Chondrocyte (in vitro differentiated cells): ENCODE data around the gene AOAH. TPM values are rescaled to one million over a fixed set of nuclear protein-coding genes. Genes with fewer than 3 reads are reported as not detected.

Experiments
- DNase-seq: peaks from one replicate; pipeline ENCODE4 v3.0.0; 2021; ENCODE audit warnings: mixed read lengths, low spot score
- H3K27ac Mint-ChIP-seq: one replicate; pipeline ENCODE4 v1.8.0; 2021; ENCODE audit warnings: mild to moderate bottlenecking, moderate library complexity, mixed read lengths; ENCODE audit not compliant: unreplicated experiment
- H3K27me3 Mint-ChIP-seq: 2 replicates; pipeline ENCODE4 v1.8.0; 2021; ENCODE audit warnings: low read depth, mixed read lengths
- H3K36me3 Mint-ChIP-seq: 2 replicates; pipeline ENCODE4 v1.8.0; 2021; ENCODE audit warnings: low read depth, mixed read lengths
- H3K4me1 Mint-ChIP-seq: 2 replicates; pipeline ENCODE4 v1.8.0; 2021; ENCODE audit warnings: low read depth, mild to moderate bottlenecking, mixed read lengths
- H3K4me3 Mint-ChIP-seq: one replicate; pipeline ENCODE4 v1.8.0; 2021; ENCODE audit warnings: mild to moderate bottlenecking, moderate library complexity, mixed read lengths; ENCODE audit not compliant: unreplicated experiment
- H3K9me3 Mint-ChIP-seq: 2 replicates; pipeline ENCODE4 v1.8.0; 2021; ENCODE audit warnings: low read depth, mixed read lengths
- CTCF ChIP-seq: fragments of 200-600 bp; sonication (generic); IDR thresholded peaks from 2 replicates; pipeline ENCODE4 v1.5.0; 2021; ENCODE audit warnings: antibody characterized with exemption, mild to moderate bottlenecking, moderate library complexity
- total RNA-seq: library from RNA; stranded (reverse); gene quantifications from 3 replicates; pipeline ENCODE4 v1.2.1, GENCODE V29; 2021

Gene AOAH
- total RNA-seq, 1 donor from 2014 or later, result not detected

DNA sequence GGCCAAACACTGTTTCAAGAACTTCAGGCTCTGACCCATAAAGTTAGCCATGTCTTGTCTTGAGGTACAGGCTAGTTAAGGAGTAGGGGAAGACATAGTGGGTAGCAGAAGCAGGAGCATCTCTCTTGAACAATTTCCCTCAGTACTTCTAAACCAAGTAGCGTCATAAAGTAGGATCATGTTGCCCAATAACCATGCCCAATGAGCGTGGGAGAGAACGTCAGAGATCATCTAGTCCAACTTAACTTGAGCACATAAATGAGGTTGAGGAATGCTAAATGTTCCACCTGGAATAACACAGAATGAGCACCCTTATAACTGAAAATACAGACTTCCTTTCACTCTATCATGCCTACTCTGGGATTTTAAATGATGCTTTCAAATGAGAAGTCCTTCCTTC, 134.9 kb downstream of the AOAH start:
- no peak for DNase-seq
- Mint-ChIP-seq H3K4me3 (no peak overlapping the region), H3K36me3 (peaks cover 1% of the 10 kb centered on the region), H3K4me1 (no peaks in the 10 kb centered on the region), H3K9me3 (peaks cover 3% of the 10 kb centered on the region), H3K27me3 (peaks cover 26% of the 10 kb centered on the region), H3K27ac (no peak overlapping the region)
- TF ChIP-seq CTCF, result no peak

DNA sequence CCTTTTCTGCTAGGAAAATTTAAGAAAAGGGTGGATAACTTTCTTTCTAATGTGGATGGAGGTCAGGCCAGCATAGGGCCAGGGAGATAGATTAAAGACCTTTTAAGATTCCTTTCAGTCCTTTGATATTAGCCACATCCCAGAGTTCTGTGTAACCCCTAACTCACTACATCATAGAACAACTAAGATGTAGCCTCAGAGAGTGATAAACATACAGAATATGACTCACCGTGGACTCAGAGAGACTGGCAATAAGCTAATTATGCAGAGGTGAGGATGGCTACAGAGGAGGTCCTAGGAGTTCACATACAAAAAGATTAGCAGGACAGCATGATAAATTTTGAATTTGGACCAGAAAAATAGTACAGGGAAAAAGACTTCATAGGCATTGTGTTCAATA, 141.0 kb downstream of the AOAH start:
- Mint-ChIP-seq H3K36me3 (peaks cover 2% of the 10 kb centered on the region), H3K9me3 (peaks cover 22% of the 10 kb centered on the region), H3K27ac (no peak overlapping the region), H3K4me3 (no peak overlapping the region), H3K27me3 (peaks cover 12% of the 10 kb centered on the region), H3K4me1 (no peaks in the 10 kb centered on the region)
- TF ChIP-seq CTCF, result no peak
- DNase-seq, result no peak

- Mint-ChIP-seq H3K9me3 (peaks cover 33% of the 10 kb centered on the region), H3K36me3 (peaks cover 2% of the 10 kb centered on the region), H3K4me3 (no peak overlapping the region), H3K27ac (no peak overlapping the region), H3K27me3 (peaks cover 3% of the 10 kb centered on the region), H3K4me1 (no peaks in the 10 kb centered on the region)
- no peak for DNase-seq
- no peak for TF ChIP-seq CTCF
These were observed 148.5 kb downstream of the AOAH start for GRCh38 chr7:36575832-36576231.

GRCh38 chr7:36573066-36573465, 151.2 kb downstream of the AOAH start:
- peaks cover 14% of the 10 kb centered on the region for H3K9me3 Mint-ChIP-seq
- H3K36me3 Mint-ChIP-seq, result no peaks in the 10 kb centered on the region

DNA sequence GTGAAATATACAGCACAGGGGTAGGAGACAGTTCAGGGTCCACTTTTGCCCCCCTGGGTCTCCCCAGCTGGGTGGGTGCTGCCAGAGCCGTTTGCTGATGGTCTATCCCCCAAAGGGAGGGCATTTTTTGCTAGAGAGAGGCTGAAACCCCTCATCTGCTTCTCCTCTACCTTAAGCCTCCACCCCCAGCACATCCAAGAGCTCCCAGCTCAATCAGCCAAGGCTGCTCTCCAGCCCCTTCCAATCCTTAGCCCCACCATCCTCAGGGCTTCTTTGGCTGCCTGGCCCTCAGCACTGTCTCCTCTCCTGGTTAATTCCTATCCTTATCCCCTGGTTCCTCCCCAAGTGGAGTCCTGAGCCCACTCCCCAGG, 153.1 kb downstream of the AOAH start:
- peaks cover 6% of the 10 kb centered on the region for H3K9me3 Mint-ChIP-seq
- no peak for DNase-seq
- H3K4me1 Mint-ChIP-seq, result no peaks in the 10 kb centered on the region
- no peak overlapping the region for H3K4me3 Mint-ChIP-seq
- no peak overlapping the region for H3K27ac Mint-ChIP-seq
- peaks cover 5% of the 10 kb centered on the region for H3K27me3 Mint-ChIP-seq
- H3K36me3 Mint-ChIP-seq, result no peaks in the 10 kb centered on the region
- no peak for TF ChIP-seq CTCF

More at GRCh38 chr7:36573066-36573465, 151.2 kb downstream of the AOAH start:
- Mint-ChIP-seq H3K4me1 (no peaks in the 10 kb centered on the region), H3K4me3 (no peak overlapping the region), H3K27ac (no peak overlapping the region), H3K27me3 (peaks cover 4% of the 10 kb centered on the region)
- DNase-seq, result no peak
- no peak for TF ChIP-seq CTCF
